ENCODE data around the gene DCAF8L2.
"Not testable (repeated sequence)": the region's sequence is repeated elsewhere in the genome, so short reads cannot be mapped to it uniquely, and the experiment has no call there.

DCAF8L2 gene

GRCh38 chrX:27590044-27590443, at the start of gene DCAF8L2:
DCAF8L2 (plus strand) TSS chrX:27590344; CDS start chrX:27746896, 156,552 bp downstream.
- DNase-seq: no peak

GRCh38 chrX:27541161-27541560, 49.0 kb upstream of the DCAF8L2 start:
- DNase-seq: not testable (repeated sequence)

- DNase-seq: no peak
Measured at GRCh38 chrX:27548624-27549023, 41.5 kb upstream of the DCAF8L2 start.

GRCh38 chrX:27549688-27550087, 40.5 kb upstream of the DCAF8L2 start:
- DNase-seq: no peak

GRCh38 chrX:27555514-27555913, 34.6 kb upstream of the DCAF8L2 start:
- no peak for DNase-seq

- DNase-seq: no peak
Measured at GRCh38 chrX:27565992-27566391, 24.2 kb upstream of the DCAF8L2 start.

- no peak for DNase-seq
Measured at GRCh38 chrX:27571164-27571563, 19.0 kb upstream of the DCAF8L2 start.

- no peak for DNase-seq
Measured at GRCh38 chrX:27575565-27575964, 14.6 kb upstream of the DCAF8L2 start.

GRCh38 chrX:27583976-27584375, 6.2 kb upstream of the DCAF8L2 start:
- DNase-seq: no peak

- no peak for DNase-seq
Measured at GRCh38 chrX:27591938-27592337, 1.8 kb downstream of the DCAF8L2 start.

GRCh38 chrX:27597508-27597907, 7.4 kb downstream of the DCAF8L2 start:
- no peak for DNase-seq

- no peak for DNase-seq
Measured at GRCh38 chrX:27598312-27598711, 8.2 kb downstream of the DCAF8L2 start.

GRCh38 chrX:27599928-27600327, 9.8 kb downstream of the DCAF8L2 start:
- DNase-seq: no peak

GRCh38 chrX:27600686-27601085, 10.5 kb downstream of the DCAF8L2 start:
- DNase-seq: no peak

GRCh38 chrX:27608671-27609070, 18.5 kb downstream of the DCAF8L2 start:
- DNase-seq: no peak

GRCh38 chrX:27619459-27619858, 29.3 kb downstream of the DCAF8L2 start:
- DNase-seq: no peak

- DNase-seq: no peak
Measured at GRCh38 chrX:27619975-27620374, 29.8 kb downstream of the DCAF8L2 start.

GRCh38 chrX:27622883-27623282, 32.7 kb downstream of the DCAF8L2 start:
- DNase-seq: no peak

- DNase-seq: no peak
Measured at GRCh38 chrX:27626066-27626465, 35.9 kb downstream of the DCAF8L2 start.

GRCh38 chrX:27633328-27633727, 43.2 kb downstream of the DCAF8L2 start:
- no peak for DNase-seq

GRCh38 chrX:27656581-27656980, 66.4 kb downstream of the DCAF8L2 start:
- no peak for DNase-seq

- DNase-seq: no peak
Measured at GRCh38 chrX:27660878-27661277, 70.7 kb downstream of the DCAF8L2 start.

- no peak for DNase-seq
Measured at GRCh38 chrX:27671234-27671633, 81.1 kb downstream of the DCAF8L2 start.

- DNase-seq: no peak
Measured at GRCh38 chrX:27674491-27674890, 84.3 kb downstream of the DCAF8L2 start.

GRCh38 chrX:27675493-27675892, 85.3 kb downstream of the DCAF8L2 start:
- DNase-seq: no peak

- no peak for DNase-seq
Measured at GRCh38 chrX:27679281-27679680, 89.1 kb downstream of the DCAF8L2 start.
